CD14-positive monocyte (primary cell): ENCODE measurements around the gene EFCAB8. TPM values are rescaled to one million over a fixed set of nuclear protein-coding genes. Genes with fewer than 3 reads are reported as not detected.

Experiments
- DNase-seq, 3 donors: peaks; one replicate each; pipeline ENCODE4 v3.0.0-alpha.2; 2011 to 2022
- H2AFZ ChIP-seq: 2 replicates; pipeline ENCODE4 v1.6.0; 2012; ENCODE audit warnings: mild to moderate bottlenecking, low read depth, low read length, inconsistent platforms; ENCODE audit not compliant: insufficient read depth, poor library complexity, severe bottlenecking
- H3K27ac ChIP-seq, 2 donors: 1 replicate in 1 of 2; 2 replicates in 1 of 2; pipeline ENCODE4 v1.5.1; 2012 to 2013; ENCODE audit warnings: low read length in 2 of 2, control low read depth in 1 of 2, inconsistent platforms in 1 of 2, low read depth in 1 of 2, mild to moderate bottlenecking in 1 of 2
- H3K27me3 ChIP-seq, 2 donors: one replicate each; pipeline versions ENCODE4 v1.6.0 to v1.6.1; 2011 to 2013; ENCODE audit warnings: low read length in 2 of 2; ENCODE audit not compliant: control insufficient read depth in 2 of 2, insufficient read depth in 2 of 2
- H3K36me3 ChIP-seq, 2 donors: replicated peaks in 1 of 2; 1 replicate in 1 of 2; 2 replicates in 1 of 2; pipeline versions ENCODE4 v1.5.1 to v1.6.1; 2012 to 2013; ENCODE audit warnings: low read length in 2 of 2, control low read depth in 1 of 2, inconsistent platforms in 1 of 2, mild to moderate bottlenecking in 1 of 2; ENCODE audit not compliant: insufficient read depth in 2 of 2, control insufficient read depth in 1 of 2
- H3K4me1 ChIP-seq, 2 donors: 1 replicate in 1 of 2; 2 replicates in 1 of 2; pipeline versions ENCODE4 v1.5.1 to v1.6.1; 2012 to 2013; ENCODE audit warnings: low read length in 2 of 2, control low read depth in 1 of 2, inconsistent platforms in 1 of 2, mild to moderate bottlenecking in 1 of 2, moderate library complexity in 1 of 2; ENCODE audit not compliant: insufficient read depth in 2 of 2, control insufficient read depth in 1 of 2
- H3K4me2 ChIP-seq: replicated peaks from 2 replicates; pipeline ENCODE3; 2012; ENCODE audit warnings: low read length, moderate library complexity, mild to moderate bottlenecking; ENCODE audit not compliant: poor library complexity, severe bottlenecking; ENCODE audit errors: extremely low read depth
- H3K4me3 ChIP-seq, 3 experiments: fragments of 200-600 bp in 1 of 3; sonication (generic) in 1 of 3; replicated peaks in 1 of 3; 1 replicate in 2 of 3; 2 replicates in 1 of 3; pipeline ENCODE4 v1.5.1; 2011 to 2013; ENCODE audit warnings: low read length in 3 of 3, mild to moderate bottlenecking in 3 of 3, control low read depth in 2 of 3, low read depth in 2 of 3, inconsistent platforms in 1 of 3, moderate library complexity in 1 of 3
- H3K79me2 ChIP-seq: 2 replicates; pipeline ENCODE4 v1.6.0; 2012; ENCODE audit warnings: mild to moderate bottlenecking, control low read depth, inconsistent platforms, low read length, moderate library complexity; ENCODE audit not compliant: insufficient read depth
- H3K9ac ChIP-seq: 2 replicates; pipeline ENCODE4 v1.6.0; 2017; ENCODE audit warnings: low read length, mild to moderate bottlenecking; ENCODE audit not compliant: insufficient read depth, poor library complexity, severe bottlenecking
- H3K9me3 ChIP-seq, 2 donors: replicated peaks in 1 of 2; 1 replicate in 1 of 2; 2 replicates in 1 of 2; pipeline versions ENCODE4 v1.5.1 to v1.6.1; 2012 to 2013; ENCODE audit warnings: low read length in 2 of 2, control low read depth in 1 of 2; ENCODE audit not compliant: control insufficient read depth in 1 of 2, insufficient read depth in 1 of 2
- H4K20me1 ChIP-seq: 2 replicates; pipeline ENCODE4 v1.6.0; 2012; ENCODE audit warnings: mild to moderate bottlenecking, low read length, control low read depth, moderate library complexity; ENCODE audit not compliant: insufficient read depth
- H3K27ac Mint-ChIP-seq, 7 donors: one replicate each; pipeline ENCODE4 v1.8.0; 2020; ENCODE audit warnings: mild to moderate bottlenecking in 7 of 7, mixed read lengths in 7 of 7, moderate library complexity in 6 of 7, inconsistent platforms in 2 of 7
- H3K27me3 Mint-ChIP-seq, 3 donors: one replicate each; pipeline ENCODE4 v1.8.0; 2021 to 2022; ENCODE audit warnings: low read depth in 3 of 3, mild to moderate bottlenecking in 3 of 3, mixed read lengths in 3 of 3, moderate library complexity in 3 of 3, inconsistent platforms in 1 of 3
- H3K36me3 Mint-ChIP-seq, 2 donors: one replicate each; pipeline ENCODE4 v1.8.0; 2020; ENCODE audit warnings: mixed read lengths in 2 of 2, inconsistent platforms in 1 of 2, mild to moderate bottlenecking in 1 of 2
- H3K4me1 Mint-ChIP-seq: one replicate; pipeline ENCODE4 v1.8.0; 2020; ENCODE audit warnings: mild to moderate bottlenecking, mixed read lengths
- H3K4me3 Mint-ChIP-seq, 2 donors: one replicate each; pipeline ENCODE4 v1.8.0; 2020; ENCODE audit warnings: mild to moderate bottlenecking in 2 of 2, mixed read lengths in 2 of 2, moderate library complexity in 1 of 2
- H3K9me3 Mint-ChIP-seq, 7 donors: one replicate each; pipeline ENCODE4 v1.8.0; 2020 to 2022; ENCODE audit warnings: mixed read lengths in 7 of 7, mild to moderate bottlenecking in 6 of 7, moderate library complexity in 6 of 7, inconsistent platforms in 2 of 7
- CTCF ChIP-seq: fragments of 200-600 bp; IDR thresholded peaks from one replicate; pipeline ENCODE4 v1.8.0; 2022; ENCODE audit warnings: antibody characterized with exemption, mild to moderate bottlenecking
- WGBS: methylation state at CpG from one replicate; pipeline ENCODE4 v1.1.5; 2013; ENCODE audit warnings: missing lambda C conversion rate; ENCODE audit not compliant: insufficient coverage; 5-methylcytosine and 5-hydroxymethylcytosine counted together
- intact Hi-C, 2 donors: fragments of 100-400 bp; cut with micrococcal nuclease; formaldehyde crosslinking; loops; one replicate each; pipeline versions ENCODE4 v1.15.0 to v1.15.1; 2023
- polyA plus RNA-seq, 3 donors: library from polyadenylated mRNA; depleted of rRNA in 1 of 3; unstranded in 2 of 3; stranded (reverse) in 1 of 3; fragments of 300-500 nt in 2 of 3; fragments of >200 nt in 1 of 3; fragmentation: Illumina TruSeq in 2 of 3; gene quantifications; 1 replicate in 2 of 3; 2 replicates in 1 of 3; pipeline ENCODE4 v1.2.3, GENCODE V29; 2012 to 2021

EFCAB8 gene
- polyA plus RNA-seq, 3 donors, result 0.45 TPM; not detected in 2

DNA sequence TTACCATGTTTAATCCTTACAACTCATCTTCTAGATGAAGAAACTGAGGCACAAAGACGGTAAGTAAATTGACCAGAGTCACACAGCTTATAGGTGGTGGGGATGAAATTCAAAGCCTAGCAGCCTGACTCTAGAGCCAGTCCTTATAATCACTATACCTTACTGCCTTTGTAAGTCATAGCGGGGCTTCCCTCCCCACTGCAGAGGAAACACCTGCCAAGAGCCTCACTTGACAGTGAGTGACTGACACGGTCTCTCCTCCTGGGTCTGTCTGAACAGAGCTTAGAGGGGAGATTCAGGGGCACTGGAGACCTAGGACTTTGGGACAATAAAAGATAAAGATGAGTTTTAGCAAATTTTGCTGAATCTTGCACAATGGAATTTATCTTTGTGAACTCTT, 132.7 kb downstream of the EFCAB8 start:
- H3K4me1 ChIP-seq, result no peaks in the 10 kb centered on the region
- H4K20me1 ChIP-seq, result no peaks in the 10 kb centered on the region
- no peak overlapping the region for H2AFZ ChIP-seq
- TF ChIP-seq CTCF, result no peak
- H3K27ac ChIP-seq, result no peak overlapping the region
- peaks cover 0 to 9% (median 0%) of the 10 kb centered on the region in 7 donors for H3K9me3 Mint-ChIP-seq
- H3K9ac ChIP-seq, result no peak overlapping the region
- no peak for DNase-seq
- no peak overlapping the region for H3K4me3 Mint-ChIP-seq
- intact Hi-C loops, result no loop called here
- no peaks in the 10 kb centered on the region for H3K27me3 ChIP-seq
- H3K4me3 ChIP-seq, result no peak overlapping the region
- peaks cover 0 to 1% (median 0%) of the 10 kb centered on the region in 3 donors for H3K27me3 Mint-ChIP-seq
- no peaks in the 10 kb centered on the region for H3K4me1 Mint-ChIP-seq
- no peak overlapping the region for H3K4me2 ChIP-seq
- no peak overlapping the region for H3K27ac Mint-ChIP-seq
- H3K36me3 Mint-ChIP-seq, result no peaks in the 10 kb centered on the region
- H3K79me2 ChIP-seq, result no peaks in the 10 kb centered on the region
- no CpG with 5 or more reads among the region's 3 CpGs for WGBS
- H3K36me3 ChIP-seq, result no peaks in the 10 kb centered on the region
- H3K9me3 ChIP-seq, result peaks cover 0 to 2% of the 10 kb centered on the region in 2 donors

DNA sequence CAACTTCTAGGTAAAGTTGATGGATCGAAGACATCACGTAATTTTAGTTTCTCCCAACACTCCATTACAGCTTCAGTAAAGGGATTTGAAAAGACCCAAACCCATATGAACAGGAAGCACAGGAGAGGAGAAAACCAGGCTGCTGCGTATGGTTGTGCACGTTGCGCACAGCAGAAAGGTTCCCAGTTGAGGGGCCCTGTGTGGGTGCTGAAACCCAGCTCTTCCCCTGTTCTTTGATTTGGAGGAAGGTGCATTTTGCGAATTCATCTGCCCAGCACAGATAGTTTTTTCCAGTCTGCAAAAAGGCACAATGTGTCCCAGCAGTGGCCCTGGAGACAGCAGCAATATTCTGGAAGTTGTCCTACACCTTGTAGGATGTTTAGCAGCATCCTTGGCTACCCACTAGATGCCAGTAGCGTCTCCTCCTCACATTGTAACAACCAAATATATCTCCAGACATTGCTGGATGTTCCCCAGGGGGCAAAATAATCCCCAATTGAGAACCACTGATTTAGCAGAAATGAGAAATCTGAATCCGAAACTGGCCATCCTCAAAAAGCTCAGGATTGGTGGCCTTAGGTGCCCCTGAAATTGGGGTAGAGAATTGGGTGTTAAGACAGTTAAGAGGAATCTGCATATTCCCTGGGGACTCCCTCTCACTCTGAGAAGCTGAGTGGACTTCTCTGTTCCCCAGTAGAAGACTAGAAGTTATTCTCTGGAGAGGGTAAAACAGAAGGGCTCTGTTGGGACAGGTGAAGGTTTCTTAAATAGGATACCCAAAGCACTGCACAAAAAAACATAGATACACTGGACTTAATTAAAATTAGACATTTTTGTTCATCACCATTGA, 133.3 kb downstream of the EFCAB8 start:
- Mint-ChIP-seq H3K4me1 (no peaks in the 10 kb centered on the region), H3K27me3 (peaks cover 0 to 1% (median 0%) of the 10 kb centered on the region in 3 donors), H3K9me3 (peaks cover 0 to 9% (median 0%) of the 10 kb centered on the region in 7 donors), H3K4me3 (no peak overlapping the region), H3K27ac (no peak overlapping the region), H3K36me3 (no peaks in the 10 kb centered on the region)
- H3K36me3 ChIP-seq, result no peaks in the 10 kb centered on the region
- no peak overlapping the region for H3K4me3 ChIP-seq
- H3K27ac ChIP-seq, result no peak overlapping the region
- DNase-seq, result no peak
- H3K9me3 ChIP-seq, result peaks cover 0 to 2% of the 10 kb centered on the region in 2 donors
- 68% methylated on average over 6 of the region's 8 CpGs for WGBS
- no peak overlapping the region for H2AFZ ChIP-seq
- H4K20me1 ChIP-seq, result no peaks in the 10 kb centered on the region
- no peak overlapping the region for H3K4me2 ChIP-seq
- H3K27me3 ChIP-seq, result no peaks in the 10 kb centered on the region
- intact Hi-C loops, result no loop called here
- H3K9ac ChIP-seq, result no peak overlapping the region
- no peaks in the 10 kb centered on the region for H3K79me2 ChIP-seq
- no peak for TF ChIP-seq CTCF
- H3K4me1 ChIP-seq, result no peaks in the 10 kb centered on the region
